GM10248 (cell line): ENCODE results near the gene MIOX.

ENCODE experiments used
- CTCF ChIA-PET: fragments of 300-600 bp; sonication (Branson Sonifier 250); formaldehyde crosslinking; extraction: SDS; loops from one replicate; lab custom pipeline; 2021; ENCODE audit warnings: antibody characterized with exemption; lab: Yijun Ruan, JAX
- POLR2A ChIA-PET: fragments of 350-650 bp; sonication (Branson Sonifier 250); formaldehyde crosslinking; extraction: SDS; loops from one replicate; lab custom pipeline; 2020; ENCODE audit warnings: antibody characterized with exemption; lab: Yijun Ruan, JAX
- DNase-seq: peaks from one replicate; pipeline ENCODE4 v3.0.0; 2012; ENCODE audit errors: extremely low spot score
- TF ChIP-seq, protein P1 (sequence below): IDR thresholded peaks from 2 replicates; pipeline ENCODE4 v1.5.1; 2012; ENCODE audit warnings: mild to moderate bottlenecking, low read depth; ENCODE audit errors: extremely low read depth, missing control alignments, control extremely low read depth

MIOX gene

GRCh38 chr22:50486561-50487289 is at the start of gene MIOX:
Gene MIOX (plus strand): TSS chr22:50486859. CDS start chr22:50486898, 39 bp downstream.
- ChIA-PET CTCF (interaction anchor here (1.0 to 2.8 kb wide), 3 partner anchors 11 to 17 kb away, joined by 3 to 12 read pairs (median 4); no protein-coding TSS in a partner anchor), POLR2A (no interaction called here)
- DNase-seq = no peak
- TF ChIP-seq, protein P1, sequence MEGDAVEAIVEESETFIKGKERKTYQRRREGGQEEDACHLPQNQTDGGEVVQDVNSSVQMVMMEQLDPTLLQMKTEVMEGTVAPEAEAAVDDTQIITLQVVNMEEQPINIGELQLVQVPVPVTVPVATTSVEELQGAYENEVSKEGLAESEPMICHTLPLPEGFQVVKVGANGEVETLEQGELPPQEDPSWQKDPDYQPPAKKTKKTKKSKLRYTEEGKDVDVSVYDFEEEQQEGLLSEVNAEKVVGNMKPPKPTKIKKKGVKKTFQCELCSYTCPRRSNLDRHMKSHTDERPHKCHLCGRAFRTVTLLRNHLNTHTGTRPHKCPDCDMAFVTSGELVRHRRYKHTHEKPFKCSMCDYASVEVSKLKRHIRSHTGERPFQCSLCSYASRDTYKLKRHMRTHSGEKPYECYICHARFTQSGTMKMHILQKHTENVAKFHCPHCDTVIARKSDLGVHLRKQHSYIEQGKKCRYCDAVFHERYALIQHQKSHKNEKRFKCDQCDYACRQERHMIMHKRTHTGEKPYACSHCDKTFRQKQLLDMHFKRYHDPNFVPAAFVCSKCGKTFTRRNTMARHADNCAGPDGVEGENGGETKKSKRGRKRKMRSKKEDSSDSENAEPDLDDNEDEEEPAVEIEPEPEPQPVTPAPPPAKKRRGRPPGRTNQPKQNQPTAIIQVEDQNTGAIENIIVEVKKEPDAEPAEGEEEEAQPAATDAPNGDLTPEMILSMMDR = no peak

GRCh38 chr22:50437511-50438304 is 49.0 kb upstream of the MIOX start:
- TF ChIP-seq, protein P1 = no peak
- ChIA-PET POLR2A (no interaction called here), CTCF (interaction anchor here (1.4 kb wide), 1 partner anchor 13 kb away, joined by 3 read pairs; no protein-coding TSS in a partner anchor)
- no peak for DNase-seq

DNA sequence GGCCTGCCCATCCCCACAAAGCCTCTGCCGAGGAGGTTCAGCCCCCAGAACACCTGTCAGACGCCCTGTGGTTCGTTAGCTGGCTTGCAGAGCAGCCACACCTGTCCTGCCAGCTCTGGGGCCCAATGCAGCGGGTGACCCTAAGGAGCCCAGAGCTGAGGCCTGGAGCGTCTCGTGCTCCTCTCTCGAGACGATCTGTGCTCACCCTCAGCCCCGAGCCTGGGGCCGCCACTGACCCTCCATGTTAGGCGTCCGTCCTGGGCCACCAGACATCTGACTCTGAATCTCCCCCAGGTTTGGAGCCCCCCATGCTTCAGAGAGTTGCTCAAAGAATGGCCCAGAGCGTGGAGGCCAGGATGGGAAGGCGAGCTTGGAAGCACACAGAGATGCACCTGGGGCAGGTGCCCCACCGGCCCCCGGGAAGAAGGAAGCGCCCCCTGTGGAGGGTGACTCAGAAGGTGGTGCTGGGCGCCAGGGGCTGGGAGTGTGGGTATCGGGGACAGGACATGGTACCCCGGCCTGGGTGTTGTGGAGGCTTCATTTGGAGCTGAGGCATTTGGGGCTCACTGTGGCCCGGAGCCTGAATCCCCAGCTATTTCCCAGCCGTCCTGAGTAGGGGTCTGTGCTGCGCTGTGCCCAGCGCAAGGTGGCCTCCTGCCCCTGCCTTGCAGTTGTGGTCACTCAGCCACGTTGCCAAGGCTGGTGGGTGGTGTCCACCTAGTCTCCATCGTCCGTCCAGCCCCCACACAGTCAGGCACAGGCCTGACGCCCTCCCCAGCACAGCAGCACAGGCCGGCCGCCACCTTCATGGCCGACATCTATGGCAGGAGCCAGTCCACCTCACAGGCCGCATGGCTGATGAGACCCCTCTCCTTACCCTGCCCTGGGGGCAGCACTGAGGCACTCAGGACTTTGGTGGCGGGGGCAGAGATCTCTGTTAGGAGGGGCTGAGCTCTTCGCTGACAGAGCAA is 48.1 kb upstream of the MIOX start:
- no peak for DNase-seq
- POLR2A ChIA-PET = no interaction called here
- CTCF ChIA-PET = interaction anchor here (0.7 to 1.4 kb wide), 3 partner anchors 8 to 162 kb away, joined by 3 to 4 read pairs (median 3); no protein-coding TSS in a partner anchor
- TF ChIP-seq, protein P1 = no peak

DNA sequence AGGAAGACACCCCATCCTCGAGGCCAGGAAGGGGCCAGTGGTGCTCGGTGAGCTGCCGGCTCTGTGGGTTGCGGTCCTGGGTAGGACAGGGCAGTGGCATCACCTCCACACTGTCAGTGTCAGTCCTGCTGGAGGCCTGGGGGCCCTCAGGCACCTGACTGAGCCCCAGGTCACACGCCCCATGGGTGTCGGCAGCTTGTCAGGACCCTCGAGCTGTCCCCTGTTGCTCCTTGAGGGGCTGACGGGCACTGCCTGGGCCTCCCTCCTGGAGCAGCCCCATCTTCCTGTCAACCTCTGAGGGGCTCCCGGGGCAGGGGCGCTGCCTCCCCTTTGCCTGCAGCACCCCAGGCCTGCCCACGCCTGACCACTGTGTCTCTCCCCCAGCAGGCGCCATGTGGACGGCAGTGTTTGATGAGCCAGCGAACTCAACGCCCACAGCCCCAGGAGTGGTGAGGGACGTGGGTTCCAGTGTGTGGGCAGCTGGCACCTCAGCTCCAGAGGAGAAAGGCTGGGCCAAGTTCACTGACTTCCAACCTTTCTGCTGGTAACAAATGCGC is 47.3 kb upstream of the MIOX start:
- POLR2A ChIA-PET = no interaction called here
- DNase-seq = no peak
- TF ChIP-seq, protein P1 = no peak
- CTCF ChIA-PET = interaction anchor here (0.7 to 1.2 kb wide), 2 partner anchors 9 to 163 kb away, joined by 3 to 4 read pairs; no protein-coding TSS in a partner anchor

GRCh38 chr22:50439871-50440331 is 46.8 kb upstream of the MIOX start:
- ChIA-PET POLR2A (no interaction called here), CTCF (interaction anchor here (0.7 to 1.4 kb wide), 2 partner anchors 10 to 181 kb away, joined by 3 read pairs; no protein-coding TSS in a partner anchor)
- TF ChIP-seq, protein P1 = no peak
- no peak for DNase-seq
